HFFc6 (cell line): ENCODE data around the gene IRAK3. TPM values are rescaled to one million over a fixed set of nuclear protein-coding genes. Genes with fewer than 3 reads are reported as not detected.
A peak's percentile ranks its signal among the peaks of the same experiment; 100 is the strongest.

Source experiments
- DNase-seq: peaks from one replicate; pipeline ENCODE4 v3.0.0-alpha.2; 2018
- H3K27ac Mint-ChIP-seq: 2 replicates; pipeline ENCODE4 v1.8.0; 2020; ENCODE audit warnings: mild to moderate bottlenecking, mixed read lengths
- H3K27me3 Mint-ChIP-seq: 2 replicates; pipeline ENCODE4 v1.8.0; 2021; ENCODE audit warnings: mild to moderate bottlenecking, moderate library complexity, mixed read lengths; ENCODE audit not compliant: insufficient read depth
- H3K36me3 Mint-ChIP-seq: 2 replicates; pipeline ENCODE4 v1.8.0; 2021; ENCODE audit warnings: low read depth, mixed read lengths
- H3K4me1 Mint-ChIP-seq: 2 replicates; pipeline ENCODE4 v1.8.0; 2020; ENCODE audit warnings: low read depth, mixed read lengths
- H3K4me3 Mint-ChIP-seq: 2 replicates; pipeline ENCODE4 v1.8.0; 2020; ENCODE audit warnings: mild to moderate bottlenecking, moderate library complexity, mixed read lengths
- H3K9me3 Mint-ChIP-seq: 2 replicates; pipeline ENCODE4 v1.8.0; 2020; ENCODE audit warnings: mild to moderate bottlenecking, mixed read lengths
- total RNA-seq, 6 experiments: library from RNA; stranded (reverse); fragmentation: NEBNext Ultra II Directional; extraction: Animal tissue kit (Norgen Biotek cat#: 25700); gene quantifications; 2 replicates in 1 of 6; 3 replicates in 5 of 6; pipeline ENCODE4 v1.2.3, GENCODE V29; 2021
- TF ChIP-seq, protein P1 (sequence below): fragments of 200-600 bp; sonication (generic); IDR thresholded peaks from 2 replicates; pipeline ENCODE4 v1.5.0; 2021; ENCODE audit warnings: antibody characterized with exemption, mild to moderate bottlenecking

IRAK3 gene
- total RNA-seq, 6 experiments from 2014 or later: 0.83 to 4.7 (median 3.6) TPM

DNA sequence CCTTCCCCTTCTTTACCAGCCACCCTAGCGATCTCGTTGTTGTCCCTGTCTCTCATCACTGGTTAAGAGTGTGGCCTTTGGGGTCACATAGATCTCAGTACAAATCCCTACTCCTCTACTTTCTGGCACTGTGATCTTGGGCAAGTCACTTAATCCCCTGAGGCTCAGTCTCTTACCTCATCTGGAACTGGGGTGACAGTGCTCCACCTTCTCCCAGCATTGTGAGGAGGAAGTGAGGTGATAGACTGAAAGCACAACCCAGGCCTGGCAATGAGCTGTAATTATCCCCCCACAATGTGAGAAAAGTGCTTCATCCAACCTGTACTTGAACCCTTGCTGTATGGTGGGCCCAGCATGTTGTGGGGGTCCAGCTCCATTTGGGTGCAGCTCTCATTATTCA is 48.0 kb downstream of the IRAK3 start:
- no peak overlapping the region for H3K27ac Mint-ChIP-seq
- DNase-seq: no peak
- no peak overlapping the region for H3K4me3 Mint-ChIP-seq
- peaks cover 10% of the 10 kb centered on the region for H3K4me1 Mint-ChIP-seq
- H3K9me3 Mint-ChIP-seq: no peaks in the 10 kb centered on the region
- H3K27me3 Mint-ChIP-seq: peaks cover 13% of the 10 kb centered on the region; the same call in 1 of the 2 replicates
- H3K36me3 Mint-ChIP-seq: no peaks in the 10 kb centered on the region
- TF ChIP-seq, protein P1, sequence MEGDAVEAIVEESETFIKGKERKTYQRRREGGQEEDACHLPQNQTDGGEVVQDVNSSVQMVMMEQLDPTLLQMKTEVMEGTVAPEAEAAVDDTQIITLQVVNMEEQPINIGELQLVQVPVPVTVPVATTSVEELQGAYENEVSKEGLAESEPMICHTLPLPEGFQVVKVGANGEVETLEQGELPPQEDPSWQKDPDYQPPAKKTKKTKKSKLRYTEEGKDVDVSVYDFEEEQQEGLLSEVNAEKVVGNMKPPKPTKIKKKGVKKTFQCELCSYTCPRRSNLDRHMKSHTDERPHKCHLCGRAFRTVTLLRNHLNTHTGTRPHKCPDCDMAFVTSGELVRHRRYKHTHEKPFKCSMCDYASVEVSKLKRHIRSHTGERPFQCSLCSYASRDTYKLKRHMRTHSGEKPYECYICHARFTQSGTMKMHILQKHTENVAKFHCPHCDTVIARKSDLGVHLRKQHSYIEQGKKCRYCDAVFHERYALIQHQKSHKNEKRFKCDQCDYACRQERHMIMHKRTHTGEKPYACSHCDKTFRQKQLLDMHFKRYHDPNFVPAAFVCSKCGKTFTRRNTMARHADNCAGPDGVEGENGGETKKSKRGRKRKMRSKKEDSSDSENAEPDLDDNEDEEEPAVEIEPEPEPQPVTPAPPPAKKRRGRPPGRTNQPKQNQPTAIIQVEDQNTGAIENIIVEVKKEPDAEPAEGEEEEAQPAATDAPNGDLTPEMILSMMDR: no peak

DNA sequence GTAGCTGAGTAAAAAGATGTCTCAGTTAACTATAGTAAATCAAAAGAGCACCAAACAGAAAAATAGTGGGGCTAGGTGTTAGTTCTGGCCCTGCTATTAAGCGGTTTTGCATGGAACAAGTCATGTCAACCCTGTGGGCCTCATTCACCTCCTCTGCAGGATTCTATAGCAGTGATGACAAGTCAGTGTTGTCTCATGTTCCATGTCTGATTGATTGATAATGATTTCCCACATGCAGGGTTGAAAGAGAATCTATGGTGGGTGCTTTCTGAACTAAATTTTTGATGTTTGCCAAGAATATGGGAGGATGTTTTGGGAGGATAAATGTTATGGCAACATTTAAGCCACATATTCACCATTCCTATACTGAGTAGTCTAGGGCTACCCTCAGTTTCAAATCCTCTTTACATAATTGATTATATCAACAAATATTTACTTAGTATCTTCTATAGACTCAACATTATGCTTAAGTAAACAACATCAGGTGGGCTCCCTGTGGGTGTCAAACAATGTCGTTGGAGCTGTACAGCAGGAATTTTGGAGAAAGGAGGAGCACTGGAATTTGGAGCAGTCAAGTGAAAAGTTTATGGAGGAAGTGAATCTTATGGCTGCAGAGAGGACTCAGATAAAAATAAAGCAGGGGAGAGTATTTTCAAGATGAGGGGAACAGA is 48.6 kb downstream of the IRAK3 start:
- Mint-ChIP-seq H3K27me3 (peaks cover 13% of the 10 kb centered on the region; the same call in 1 of the 2 replicates), H3K9me3 (no peaks in the 10 kb centered on the region), H3K36me3 (no peaks in the 10 kb centered on the region), H3K4me3 (no peak overlapping the region), H3K27ac (no peak overlapping the region), H3K4me1 (peaks cover 14% of the 10 kb centered on the region)
- TF ChIP-seq, protein P1: no peak
- DNase-seq: no peak

DNA sequence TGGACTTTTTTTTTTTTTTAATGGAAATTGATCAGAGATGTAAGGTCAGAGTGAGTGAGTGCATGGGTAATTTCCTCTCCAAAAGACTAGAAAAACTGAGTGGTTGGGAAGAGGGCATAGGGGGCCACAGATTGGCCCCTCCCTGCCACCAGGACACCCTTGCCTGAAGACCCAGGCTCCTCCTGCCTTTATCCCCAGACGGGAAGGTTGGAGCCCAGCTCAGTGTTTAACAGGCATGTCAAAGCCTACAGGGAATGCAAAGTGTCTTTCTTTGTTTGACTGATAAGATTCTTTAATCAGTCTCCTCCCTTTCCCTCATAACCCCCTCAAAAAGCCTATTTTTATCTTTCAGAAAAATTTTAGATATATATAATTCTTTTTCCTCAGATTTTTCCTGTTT is 50.3 kb downstream of the IRAK3 start:
- H3K4me3 Mint-ChIP-seq: no peak overlapping the region
- no peaks in the 10 kb centered on the region for H3K36me3 Mint-ChIP-seq
- no peak overlapping the region for H3K27ac Mint-ChIP-seq
- DNase-seq: no peak
- peaks cover 11% of the 10 kb centered on the region; the same call in 1 of the 2 replicates for H3K27me3 Mint-ChIP-seq
- no peaks in the 10 kb centered on the region for H3K9me3 Mint-ChIP-seq
- H3K4me1 Mint-ChIP-seq: peaks cover 17% of the 10 kb centered on the region
- TF ChIP-seq, protein P1: no peak

DNA sequence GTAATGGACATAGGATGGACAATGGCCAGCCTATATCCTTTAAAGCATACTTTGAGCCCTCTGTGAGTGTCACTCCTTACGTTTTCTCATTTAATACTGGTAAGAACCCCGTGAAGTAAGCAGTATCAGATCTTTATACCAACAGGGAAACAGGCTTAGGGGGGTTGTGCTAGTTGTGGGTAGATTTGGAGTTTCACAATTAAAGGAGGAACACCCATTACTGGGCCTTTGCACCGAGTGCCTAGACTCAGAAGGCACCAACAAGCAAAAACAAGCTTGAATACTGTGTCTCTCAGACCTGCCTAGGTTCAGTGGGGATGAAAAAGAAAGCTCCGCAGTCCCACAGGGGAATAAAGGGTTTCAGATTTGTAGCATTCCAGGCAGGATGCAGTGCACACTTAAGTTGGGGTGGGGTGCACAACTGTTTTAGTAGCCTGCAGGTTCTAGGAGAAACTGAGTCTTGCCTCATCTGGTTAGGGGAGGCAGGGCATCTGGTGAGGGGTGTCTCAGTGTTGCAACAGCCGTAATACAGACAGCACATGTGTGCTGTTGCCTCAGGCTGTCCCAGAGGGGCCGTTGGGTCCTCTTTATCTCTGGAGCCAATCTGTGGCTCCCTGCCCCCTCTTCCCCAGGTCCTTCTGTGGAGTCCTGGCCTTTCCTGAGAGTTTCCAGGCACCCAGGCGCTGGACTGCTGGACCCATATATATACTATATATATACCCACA is 51.2 kb downstream of the IRAK3 start:
- Mint-ChIP-seq H3K27me3 (peaks cover 11% of the 10 kb centered on the region; the same call in 1 of the 2 replicates), H3K4me3 (no peak overlapping the region), H3K27ac (no peak overlapping the region), H3K4me1 (peaks cover 19% of the 10 kb centered on the region), H3K9me3 (no peaks in the 10 kb centered on the region), H3K36me3 (no peaks in the 10 kb centered on the region)
- TF ChIP-seq, protein P1: no peak
- no peak for DNase-seq

DNA sequence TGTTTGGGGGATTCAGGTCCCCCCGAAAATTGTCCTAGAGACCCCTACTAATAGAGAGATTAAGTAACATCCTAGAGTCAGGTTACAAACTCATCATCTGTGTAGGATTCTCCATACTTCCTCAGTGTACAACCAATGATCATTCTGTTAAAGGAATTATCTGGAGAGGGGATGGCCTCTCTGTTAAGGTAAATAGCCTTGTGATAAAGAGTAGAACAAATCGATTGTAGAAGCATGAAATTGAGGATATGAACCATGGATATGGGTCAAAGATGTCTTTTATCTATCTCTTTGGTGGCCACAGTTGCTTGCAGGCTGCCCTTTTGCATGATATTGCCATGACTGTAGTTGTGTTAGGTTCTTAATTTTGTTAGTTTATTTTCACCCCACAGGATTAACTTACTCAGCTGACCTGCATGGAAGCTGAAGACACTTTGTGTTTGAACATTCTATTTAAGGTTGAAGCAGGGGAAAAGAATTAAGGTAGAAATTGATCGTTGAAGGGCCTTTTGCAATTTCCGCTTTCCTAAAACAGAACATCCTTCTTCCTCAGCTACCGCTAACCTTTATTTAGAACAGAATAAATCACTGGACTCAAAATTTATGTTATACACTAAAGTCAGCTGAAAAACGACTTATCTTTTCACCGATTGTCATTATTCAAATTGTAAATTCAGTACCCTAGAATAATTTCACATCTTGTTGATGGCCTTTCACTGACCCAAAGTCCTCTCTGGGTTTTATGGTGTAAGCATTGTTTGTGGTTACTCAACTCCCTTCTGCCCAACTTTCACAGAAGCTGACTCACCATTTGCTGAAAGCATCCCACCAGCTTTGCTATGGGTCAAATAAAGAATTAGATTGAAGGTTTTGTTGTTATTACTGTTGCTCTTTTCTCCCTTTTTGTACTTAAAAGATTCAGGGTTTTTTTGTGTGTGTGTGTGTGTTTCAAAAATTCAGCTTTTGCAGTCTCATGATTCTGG is 52.3 kb downstream of the IRAK3 start:
- H3K27me3 Mint-ChIP-seq: peaks cover 8% of the 10 kb centered on the region; the same call in 1 of the 2 replicates
- TF ChIP-seq, protein P1: no peak

More for the DNA sequence above, 52.3 kb downstream of the IRAK3 start:
- Mint-ChIP-seq H3K36me3 (no peaks in the 10 kb centered on the region), H3K27ac (no peak overlapping the region; the same call in 1 of the 2 replicates), H3K9me3 (no peaks in the 10 kb centered on the region), H3K4me1 (peaks cover 19% of the 10 kb centered on the region), H3K4me3 (no peak overlapping the region)
- DNase-seq: peak; percentile 52
